Measurements from ENCODE around the gene CRIP3. TPM values are rescaled to one million over a fixed set of nuclear protein-coding genes. Genes with fewer than 3 reads are reported as not detected.
"Not testable (repeated sequence)": the region's sequence is repeated elsewhere in the genome, so short reads cannot be mapped to it uniquely, and the experiment has no call there.

CRIP3 gene, protein sequence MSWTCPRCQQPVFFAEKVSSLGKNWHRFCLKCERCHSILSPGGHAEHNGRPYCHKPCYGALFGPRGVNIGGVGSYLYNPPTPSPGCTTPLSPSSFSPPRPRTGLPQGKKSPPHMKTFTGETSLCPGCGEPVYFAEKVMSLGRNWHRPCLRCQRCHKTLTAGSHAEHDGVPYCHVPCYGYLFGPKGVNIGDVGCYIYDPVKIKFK
- polyA plus RNA-seq (ENCODE audit: insufficient read length in 3 of 3) = 1 to 10 TPM; 3.3 to 9.0 (median 3.7) TPM
- long read RNA-seq, donor 1, partial matches to known transcripts = 0 of 1 reads
- long read RNA-seq, donor 1, other reads (novel, unspliced or antisense) = 0 of 1 reads
- long read RNA-seq, donor 2 = 0 reads
- long read RNA-seq, donor 3, partial matches to known transcripts = 0 of 1 reads
- long read RNA-seq, donor 3, other reads (novel, unspliced or antisense) = 0 of 1 reads
- long read RNA-seq, donor 4, partial matches to known transcripts = 0 of 2 reads
- long read RNA-seq, donor 4, other reads (novel, unspliced or antisense) = 0 of 2 reads
- long read RNA-seq, donor 5 = 0 reads
- long read RNA-seq, donor 6 = 0 reads
- long read RNA-seq, donor 7 = 0 reads
- long read RNA-seq, donor 8 = 0 reads
- long read RNA-seq, donor 9 = 0 reads
- long read RNA-seq, donor 10 = 0 reads
- long read RNA-seq, donor 11 = 0 reads
- long read RNA-seq, donor 12 = 0 reads
- long read RNA-seq, donor 13 = 0 reads
- long read RNA-seq, donor 14 = 0 reads
- long read RNA-seq, donor 15 = 0 reads
- long read RNA-seq, donor 16, partial matches to known transcripts = 0 of 2 reads
- long read RNA-seq, donor 16, other reads (novel, unspliced or antisense) = 0 of 2 reads

DNA sequence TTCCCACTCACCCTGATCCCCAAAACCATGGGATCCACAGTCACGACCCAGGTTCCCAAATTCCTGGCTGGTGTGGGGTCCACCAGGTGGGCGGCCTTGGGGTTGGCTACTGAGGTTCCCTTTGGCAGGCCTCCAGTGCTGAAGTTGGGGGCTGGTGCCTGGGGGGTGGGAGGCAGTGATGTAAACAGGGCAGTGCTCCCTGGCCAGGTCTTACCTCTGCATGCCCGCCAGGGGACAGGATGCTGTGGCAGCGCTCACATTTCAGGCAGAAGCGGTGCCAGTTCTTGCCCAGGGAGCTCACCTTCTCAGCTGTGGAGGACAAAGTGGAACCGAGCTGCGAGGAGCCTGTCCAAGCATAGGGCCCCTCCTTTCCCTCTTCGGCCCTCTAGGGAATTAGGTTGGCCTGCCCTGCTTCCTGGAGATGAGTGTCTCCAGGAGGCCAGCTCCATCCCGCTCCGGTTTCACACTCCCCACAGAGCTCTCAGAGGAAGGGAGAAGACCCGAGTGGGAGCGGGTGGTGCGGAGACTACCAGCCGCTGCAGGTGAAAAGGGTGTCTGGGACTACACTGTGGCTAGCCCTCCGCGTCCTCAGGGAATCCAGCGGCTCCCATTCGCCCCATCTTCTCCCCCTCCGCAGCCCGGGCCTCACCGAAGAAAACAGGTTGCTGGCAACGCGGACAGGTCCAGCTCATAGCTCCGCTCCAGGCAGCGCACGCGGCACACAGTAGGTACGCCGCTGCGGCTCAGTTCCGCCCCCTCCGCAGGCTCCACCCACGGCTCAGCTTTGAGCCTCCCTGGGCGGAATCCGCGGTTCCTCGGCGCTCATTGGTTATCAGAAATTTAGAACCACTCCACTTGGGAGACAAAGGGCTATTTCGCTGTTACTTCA, at the start of gene CRIP3:
Gene CRIP3, minus strand, starts transcription at position 726 of the 889 bp plus-strand sequence. Its CDS starts 34 bp downstream, at position 692.
- peak in 3 of 11 donors; percentile 4 to 15 (median 11) for DNase-seq (ENCODE audit: extremely low read depth in 1 of 11, low read depth in 9 of 11, low spot score in 4 of 11)

DNA sequence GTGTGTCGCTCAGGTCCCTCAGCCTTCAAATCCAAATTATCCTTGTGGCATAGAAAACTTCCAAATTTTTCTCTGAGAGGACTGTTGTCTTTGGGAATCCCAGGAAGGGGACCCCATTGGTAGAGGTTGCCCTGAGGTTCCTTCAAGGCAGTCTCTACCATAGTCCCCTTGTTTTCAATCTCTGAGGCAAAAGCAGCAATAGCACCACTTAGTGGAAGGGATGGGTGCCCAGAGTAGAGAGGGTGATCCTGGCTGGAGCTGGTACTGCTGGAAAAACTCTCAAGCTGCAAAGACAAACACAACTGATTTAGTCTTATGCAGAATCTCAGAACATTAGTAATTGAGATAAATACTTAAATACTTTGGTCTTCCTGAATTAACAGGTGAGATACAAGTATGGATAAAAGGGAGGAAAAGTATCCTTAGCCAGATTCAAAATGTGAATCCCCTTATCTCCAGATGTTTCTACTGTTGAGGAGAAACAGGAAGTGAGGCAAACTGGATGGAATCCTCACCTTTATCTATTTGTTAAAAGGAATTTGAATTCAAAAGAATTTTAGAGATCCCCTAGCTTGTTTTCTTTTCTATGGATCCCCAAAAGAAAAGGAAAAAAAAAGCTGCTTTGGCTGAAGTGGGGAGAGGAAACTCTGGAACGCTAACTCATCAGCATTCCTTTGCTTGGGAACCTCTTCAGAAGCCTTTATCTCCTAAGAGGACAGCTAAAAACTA, 47.4 kb upstream of the CRIP3 start:
- no peak for DNase-seq (ENCODE audit: extremely low read depth in 1 of 11, low read depth in 9 of 11, low spot score in 4 of 11)

DNA sequence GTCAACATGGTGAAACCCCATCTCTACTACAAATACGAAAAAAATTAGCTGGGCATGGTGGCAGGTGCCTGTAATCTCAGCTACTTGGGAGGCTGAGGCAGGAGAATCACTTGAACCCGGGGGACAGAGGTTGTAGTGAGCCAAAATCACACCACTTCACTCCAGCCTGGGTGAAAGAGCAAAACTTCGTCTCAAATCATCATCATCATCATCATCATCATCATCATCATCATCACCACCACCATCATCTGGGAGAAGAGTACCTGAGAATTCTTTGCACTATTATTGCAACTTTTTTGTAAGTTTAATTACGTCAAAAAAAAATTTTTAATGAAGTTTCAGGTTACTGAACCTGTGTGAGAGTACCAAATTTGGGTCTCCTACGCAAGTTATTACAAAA, 43.3 kb upstream of the CRIP3 start:
- not testable (repeated sequence) for DNase-seq (ENCODE audit: extremely low read depth in 1 of 11, low read depth in 9 of 11, low spot score in 4 of 11)

DNA sequence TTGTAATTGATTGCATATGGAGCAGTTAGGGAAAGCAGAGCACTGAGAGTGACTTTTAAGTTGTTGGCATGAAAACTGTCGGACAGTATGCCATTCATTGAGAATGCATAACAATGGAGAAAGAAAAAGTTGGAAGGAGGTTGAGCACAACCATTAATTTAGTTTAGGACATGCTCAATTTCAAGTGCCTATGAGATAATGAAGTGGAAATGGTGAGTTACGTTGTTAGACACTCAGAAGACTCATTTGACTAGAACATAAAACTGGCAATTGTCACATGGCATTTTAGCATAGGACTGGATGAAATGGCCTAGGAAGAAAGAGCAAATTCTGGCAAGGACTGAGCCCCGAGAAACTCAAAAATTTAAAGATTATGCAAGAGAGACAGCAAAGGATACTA, 38.8 kb upstream of the CRIP3 start:
- no peak for DNase-seq (ENCODE audit: extremely low read depth in 1 of 11, low read depth in 9 of 11, low spot score in 4 of 11)

DNA sequence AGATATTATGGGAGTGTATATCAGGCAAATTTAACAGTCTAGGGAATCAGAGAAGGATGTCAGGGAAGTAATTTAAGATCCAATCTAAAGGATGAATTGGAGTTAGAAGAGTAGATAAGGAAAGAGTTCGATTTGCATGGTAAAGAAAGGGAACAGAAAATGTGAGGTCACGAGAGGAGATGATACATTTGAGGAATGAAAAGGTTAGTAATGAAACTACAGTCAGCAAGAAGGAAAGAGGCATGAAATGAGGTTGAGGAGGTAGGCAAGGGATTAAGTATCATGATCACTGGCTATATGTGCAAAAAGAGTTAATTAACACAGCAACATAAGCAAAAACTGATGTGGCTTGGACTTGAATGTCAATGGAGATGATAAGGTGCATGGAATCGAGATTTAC, 38.4 kb upstream of the CRIP3 start:
- DNase-seq (ENCODE audit: extremely low read depth in 1 of 11, low read depth in 9 of 11, low spot score in 4 of 11) = no peak

DNA sequence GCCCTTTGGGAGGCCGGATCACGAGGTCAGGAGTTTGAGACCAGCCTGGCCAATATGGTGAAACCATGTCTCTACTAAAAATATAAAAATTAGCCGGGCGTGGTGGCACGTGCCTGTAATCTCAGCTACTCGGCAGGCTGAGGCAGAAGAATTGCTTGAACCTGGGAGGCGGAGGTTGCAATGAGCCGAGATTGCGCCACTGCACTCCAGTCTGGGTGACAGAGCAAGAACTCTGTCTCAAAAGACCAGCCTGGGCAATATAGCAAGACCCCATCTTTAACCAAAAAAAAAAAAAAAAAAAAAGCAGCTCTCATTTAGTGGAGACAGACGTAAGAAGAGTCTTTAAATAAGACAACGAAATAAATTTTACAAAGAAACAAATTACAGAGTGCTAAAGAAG, 37.6 kb upstream of the CRIP3 start:
- not testable (repeated sequence) for DNase-seq (ENCODE audit: extremely low read depth in 1 of 11, low read depth in 9 of 11, low spot score in 4 of 11)

DNA sequence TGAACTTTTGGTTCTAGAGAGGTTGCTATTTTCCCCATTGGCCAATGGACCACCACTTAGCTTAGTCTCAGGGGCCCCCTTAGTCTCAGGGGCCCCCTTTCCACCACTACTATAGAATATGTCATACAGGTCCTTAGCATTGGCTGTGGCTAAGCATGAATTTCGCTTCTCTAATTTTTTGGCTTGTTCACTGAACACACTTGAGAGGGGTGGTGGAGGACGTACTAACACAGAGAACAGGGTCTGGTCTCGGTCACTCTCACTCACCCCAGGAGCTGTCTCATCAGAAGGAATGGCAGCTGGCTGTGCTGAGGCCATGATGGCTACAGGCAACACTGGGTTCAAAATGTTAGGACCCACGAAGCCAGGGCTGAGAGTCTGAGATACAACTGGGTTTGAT, 30.5 kb upstream of the CRIP3 start:
- DNase-seq (ENCODE audit: extremely low read depth in 1 of 11, low read depth in 9 of 11, low spot score in 4 of 11) = no peak

DNA sequence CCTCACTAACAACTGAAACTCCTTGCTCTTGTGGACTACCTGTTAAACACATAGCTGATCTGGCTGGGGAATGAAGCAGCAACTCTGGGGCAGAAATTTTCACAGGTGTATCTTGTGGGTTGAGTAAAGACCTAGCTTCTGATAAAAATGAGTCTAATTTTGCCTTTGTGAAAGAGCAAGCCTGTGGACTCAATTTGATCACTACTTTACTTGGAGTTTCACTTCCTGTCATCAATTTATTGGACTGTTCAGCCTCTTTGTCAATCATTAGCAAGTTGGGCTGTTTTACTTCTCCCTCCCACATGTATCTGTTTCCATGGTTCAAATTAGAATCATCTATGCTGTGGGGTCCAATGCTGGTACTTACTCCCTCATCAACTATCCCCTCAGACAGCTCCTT, 29.6 kb upstream of the CRIP3 start:
- DNase-seq (ENCODE audit: extremely low read depth in 1 of 11, low read depth in 9 of 11, low spot score in 4 of 11) = no peak

DNA sequence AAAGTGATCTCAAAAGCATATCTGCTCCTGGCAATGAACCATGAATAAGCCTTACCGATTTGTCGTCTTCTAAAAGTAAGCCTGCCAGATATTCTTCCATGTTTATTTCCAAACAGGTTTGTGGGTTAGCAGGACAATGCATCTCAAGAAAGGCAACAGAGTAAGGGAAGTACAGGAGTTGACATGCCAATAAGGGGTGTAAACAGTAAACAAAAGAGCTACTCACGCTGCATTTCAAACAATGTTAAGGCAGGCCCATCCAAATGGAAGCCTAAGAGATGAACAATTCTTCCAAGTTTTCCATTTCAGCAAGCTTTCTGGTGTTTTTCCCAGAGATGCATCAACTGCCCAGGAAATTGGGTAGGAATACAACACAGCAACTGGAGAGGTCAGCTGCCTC, 27.8 kb upstream of the CRIP3 start:
- DNase-seq (ENCODE audit: extremely low read depth in 1 of 11, low read depth in 9 of 11, low spot score in 4 of 11) = no peak

DNA sequence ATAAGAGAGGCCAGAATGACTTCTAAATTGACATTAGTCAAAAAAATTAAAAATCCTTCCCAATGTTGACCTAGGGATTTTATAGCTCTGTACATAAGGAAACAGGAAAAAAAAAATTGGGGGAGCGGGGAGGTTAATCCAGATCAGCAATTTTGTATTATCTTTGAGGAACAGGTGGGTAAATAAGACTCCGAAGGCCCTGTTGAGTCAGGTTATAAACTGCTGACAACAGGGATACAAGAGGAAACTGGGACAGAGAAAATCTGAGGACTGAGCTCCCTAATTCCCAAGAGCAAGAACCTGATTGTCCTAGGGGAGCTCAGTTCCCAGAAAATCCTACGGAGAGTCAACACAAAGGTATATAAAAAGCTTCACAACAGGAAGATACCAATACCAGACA, 26.8 kb upstream of the CRIP3 start:
- DNase-seq (ENCODE audit: extremely low read depth in 1 of 11, low read depth in 9 of 11, low spot score in 4 of 11) = no peak

DNA sequence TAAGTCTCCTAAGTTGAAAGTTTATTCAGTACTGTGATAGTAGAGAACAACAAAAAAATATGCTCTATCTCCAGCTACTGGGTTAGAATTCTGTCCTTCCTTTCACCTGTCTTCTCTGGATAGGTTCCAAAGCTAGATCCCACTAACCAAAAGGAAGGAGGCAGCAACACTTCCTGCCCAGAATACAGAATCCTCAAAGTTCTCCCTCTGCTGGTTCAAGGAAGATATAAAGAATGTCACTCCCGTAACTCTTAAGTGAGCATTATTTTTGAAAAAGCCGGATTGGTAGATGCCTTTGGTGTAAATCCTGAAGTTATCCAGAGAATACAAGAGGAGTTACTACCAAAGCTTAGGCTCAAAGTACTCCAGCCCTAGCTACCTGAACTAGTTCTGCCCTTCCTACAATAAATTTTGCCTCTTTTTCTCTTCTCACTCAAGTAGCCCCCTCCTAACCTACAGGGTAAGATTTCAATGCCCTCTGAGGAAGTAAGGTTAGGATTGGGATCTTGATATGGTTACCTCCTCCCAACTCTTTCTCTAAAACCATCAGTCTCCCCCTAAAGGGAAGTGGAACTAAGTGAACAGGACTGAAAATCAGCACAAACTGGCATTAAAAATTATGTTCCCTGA, 26.0 kb upstream of the CRIP3 start:
- DNase-seq (ENCODE audit: extremely low read depth in 1 of 11, low read depth in 9 of 11, low spot score in 4 of 11) = peak; percentile 31 to 66 (median 44)

DNA sequence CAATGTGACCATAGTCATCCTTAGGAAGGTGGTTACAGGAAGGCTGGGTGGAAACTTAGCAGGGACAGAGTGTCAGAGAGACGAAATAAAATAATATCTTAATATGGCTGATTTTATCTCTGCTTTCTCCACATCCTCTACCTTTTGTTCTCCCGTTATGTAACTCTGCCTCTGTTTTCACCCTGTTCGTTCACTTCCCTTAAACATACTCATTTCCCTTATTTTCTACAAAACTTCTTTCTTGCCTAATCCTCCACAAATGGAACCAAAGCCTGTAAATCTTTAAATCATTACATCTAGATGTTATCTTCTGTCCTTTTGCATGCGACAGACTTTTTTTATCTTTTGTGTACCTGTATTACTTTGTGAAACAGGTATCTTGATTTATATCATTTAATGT, 23.3 kb upstream of the CRIP3 start:
- no peak for DNase-seq (ENCODE audit: extremely low read depth in 1 of 11, low read depth in 9 of 11, low spot score in 4 of 11)

DNA sequence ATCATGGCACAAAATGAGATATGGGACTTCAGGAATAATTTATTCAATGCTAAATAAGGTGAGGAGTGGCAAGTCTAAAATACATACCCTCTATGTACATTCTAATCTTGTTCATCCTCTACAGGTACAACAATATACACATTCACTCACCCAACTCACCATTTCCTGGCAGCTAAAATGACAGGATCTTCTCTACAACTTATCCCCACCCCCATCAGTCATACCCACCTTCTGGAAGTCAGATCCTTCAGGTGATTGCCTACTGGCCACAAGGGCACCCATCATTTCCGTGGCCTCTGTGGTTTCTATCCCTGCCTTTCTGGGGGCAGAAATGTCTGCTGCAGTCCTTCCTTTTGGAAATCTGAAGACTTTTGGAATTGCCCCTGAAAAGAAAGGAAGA, 22.8 kb upstream of the CRIP3 start:
- DNase-seq (ENCODE audit: extremely low read depth in 1 of 11, low read depth in 9 of 11, low spot score in 4 of 11) = no peak

DNA sequence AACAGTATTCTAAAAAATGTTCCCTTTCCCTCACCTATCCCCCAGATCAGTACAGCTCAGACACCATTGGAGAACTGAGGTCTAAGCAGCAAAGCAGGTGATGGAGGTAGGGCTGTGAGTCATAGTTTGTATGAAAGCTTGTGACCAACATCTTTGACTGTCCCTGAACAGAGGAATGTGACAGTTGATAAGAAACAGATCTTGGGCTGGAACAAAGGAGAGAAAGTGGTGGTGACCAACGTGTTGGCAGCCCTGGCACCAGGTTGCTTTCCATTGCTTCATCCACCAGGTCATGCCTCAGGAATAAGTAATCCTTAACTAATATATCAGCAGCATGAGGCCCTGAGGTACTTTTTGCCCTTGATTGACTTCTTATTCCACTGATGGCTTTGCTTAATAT, 19.9 kb upstream of the CRIP3 start:
- no peak for DNase-seq (ENCODE audit: extremely low read depth in 1 of 11, low read depth in 9 of 11, low spot score in 4 of 11)

DNA sequence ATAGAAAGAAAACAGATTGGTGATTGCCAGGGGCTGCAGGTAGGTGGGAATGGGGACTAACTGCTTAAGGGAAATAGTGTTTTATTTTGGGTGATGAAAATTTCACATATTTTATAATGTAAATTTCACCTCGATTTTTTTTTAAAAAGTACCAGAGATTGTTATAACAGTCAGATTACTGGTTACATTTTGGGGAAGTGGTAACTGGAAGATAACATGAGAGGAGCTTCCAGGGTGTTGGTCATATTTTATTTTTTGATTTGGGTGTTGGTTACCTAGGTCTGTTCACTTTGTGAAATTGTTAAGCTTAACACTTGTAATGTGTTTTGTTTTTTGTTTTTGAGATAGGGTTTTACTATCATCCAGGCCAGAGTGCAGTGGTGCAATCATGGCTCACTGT, 17.2 kb upstream of the CRIP3 start:
- no peak for DNase-seq (ENCODE audit: extremely low read depth in 1 of 11, low read depth in 9 of 11, low spot score in 4 of 11)

DNA sequence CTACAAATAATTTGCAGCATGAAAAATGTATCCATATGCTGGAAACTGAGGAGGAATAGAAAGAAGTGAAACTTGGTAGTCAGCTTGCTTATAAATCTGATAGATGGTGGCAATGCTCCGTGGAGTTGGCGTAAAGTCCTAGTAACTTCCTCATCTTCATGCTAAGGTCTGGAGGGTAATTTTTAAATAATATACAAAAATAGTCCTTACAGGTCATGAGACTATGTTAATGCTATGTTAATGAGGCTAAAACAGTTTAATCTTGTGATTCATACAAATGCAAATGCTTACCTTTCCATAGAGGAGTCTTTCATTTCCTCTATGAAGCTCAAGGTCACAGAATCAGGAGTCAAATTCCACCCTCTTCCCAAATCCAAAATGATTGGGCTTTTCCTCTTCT, 9.4 kb upstream of the CRIP3 start:
- no peak for DNase-seq (ENCODE audit: extremely low read depth in 1 of 11, low read depth in 9 of 11, low spot score in 4 of 11)

DNA sequence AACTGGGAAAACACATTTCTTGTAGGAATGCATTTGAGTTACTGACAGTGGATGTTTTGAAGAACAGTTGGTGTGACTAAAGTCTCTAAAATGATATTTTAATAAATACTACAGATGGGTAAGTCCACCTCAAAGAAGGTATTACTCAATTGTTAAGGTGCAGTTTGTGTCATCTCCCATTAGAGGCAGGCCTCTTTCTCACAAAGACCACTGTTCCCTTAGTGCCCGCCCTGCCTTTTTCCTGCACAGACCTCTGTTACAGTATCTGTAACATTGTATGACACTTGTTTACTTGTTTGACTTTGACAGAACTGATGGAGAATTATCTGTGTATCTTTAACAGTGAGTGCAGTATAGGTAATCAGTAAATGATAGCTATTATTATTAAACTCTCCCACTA, 5.2 kb upstream of the CRIP3 start:
- no peak for DNase-seq (ENCODE audit: extremely low read depth in 1 of 11, low read depth in 9 of 11, low spot score in 4 of 11)

DNA sequence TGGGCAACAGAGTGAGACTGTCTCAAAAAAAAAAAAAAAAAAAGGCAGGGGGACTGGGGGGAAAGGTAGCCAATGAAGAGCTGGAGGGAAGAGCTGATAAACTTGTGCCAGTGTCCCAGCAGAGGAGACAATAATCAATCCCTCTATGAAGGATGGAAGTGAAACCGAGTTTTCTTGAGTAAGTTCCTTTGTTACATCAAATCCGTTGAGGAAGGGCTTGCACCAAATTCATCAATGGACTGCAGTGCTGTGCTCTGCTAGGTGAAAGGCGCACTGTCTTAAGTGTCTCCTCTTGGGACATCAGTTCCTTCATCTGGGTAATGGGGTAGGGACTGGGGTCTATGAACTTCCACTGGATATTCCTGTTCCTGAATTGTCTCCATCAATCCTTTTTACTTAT, 3.0 kb upstream of the CRIP3 start:
- DNase-seq (ENCODE audit: extremely low read depth in 1 of 11, low read depth in 9 of 11, low spot score in 4 of 11) = no peak
